HT1080 (cell line): Measurements from ENCODE around the gene ZP3. TPM values are rescaled to one million over a fixed set of nuclear protein-coding genes. Genes with fewer than 3 reads are reported as not detected.
"Not testable (repeated sequence)": the region's sequence is repeated elsewhere in the genome, so short reads cannot be mapped to it uniquely, and the experiment has no call there.

Experiments
- DNase-seq: peaks from one replicate; pipeline ENCODE4 v3.0.0-alpha.2; 2015; ENCODE audit warnings: low read depth
- total RNA-seq: library from RNA; depleted of rRNA; stranded (reverse); fragments of >200 nt; shearing (Covaris generic); gene quantifications from 2 replicates; pipeline ENCODE4 v1.2.3, GENCODE V29; 2014

Gene ZP3
- total RNA-seq, 1 experiment from 2014 or later = 2.5 TPM

DNA sequence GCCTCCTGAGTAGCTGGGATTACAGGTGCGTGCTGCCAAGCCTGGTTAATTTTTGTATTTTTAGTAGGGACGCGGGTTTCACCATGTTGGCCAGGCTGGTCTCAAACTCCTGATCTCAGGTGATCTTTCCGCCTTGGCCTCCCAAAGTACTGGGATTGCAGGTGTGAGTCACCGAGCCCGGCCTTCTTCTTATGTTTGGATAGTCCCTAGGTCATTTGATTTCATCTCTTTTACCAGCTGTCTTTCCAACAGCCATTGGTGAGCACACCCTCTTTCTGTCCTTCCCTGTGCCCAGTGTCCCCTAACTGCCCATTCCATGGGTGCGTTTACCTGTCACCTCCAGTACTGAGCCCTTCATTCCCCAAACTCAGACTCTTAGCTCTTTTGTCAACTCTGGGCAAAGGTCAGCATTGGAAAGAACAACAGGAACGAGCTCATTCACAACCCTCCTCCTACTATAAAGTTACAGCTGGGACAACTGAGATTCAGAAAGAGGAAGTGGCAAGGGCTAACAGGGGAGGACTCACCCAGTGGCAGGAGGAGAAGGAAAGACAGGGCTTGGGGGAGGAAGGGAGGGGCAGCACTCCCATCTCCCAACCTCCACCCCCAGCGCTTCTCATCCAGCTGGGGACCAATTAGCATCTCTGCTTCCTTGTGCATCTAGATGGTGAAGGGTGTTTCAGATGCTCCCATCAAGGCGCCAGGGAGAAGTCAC is 20.8 kb upstream of the ZP3 start:
- no peak for DNase-seq

DNA sequence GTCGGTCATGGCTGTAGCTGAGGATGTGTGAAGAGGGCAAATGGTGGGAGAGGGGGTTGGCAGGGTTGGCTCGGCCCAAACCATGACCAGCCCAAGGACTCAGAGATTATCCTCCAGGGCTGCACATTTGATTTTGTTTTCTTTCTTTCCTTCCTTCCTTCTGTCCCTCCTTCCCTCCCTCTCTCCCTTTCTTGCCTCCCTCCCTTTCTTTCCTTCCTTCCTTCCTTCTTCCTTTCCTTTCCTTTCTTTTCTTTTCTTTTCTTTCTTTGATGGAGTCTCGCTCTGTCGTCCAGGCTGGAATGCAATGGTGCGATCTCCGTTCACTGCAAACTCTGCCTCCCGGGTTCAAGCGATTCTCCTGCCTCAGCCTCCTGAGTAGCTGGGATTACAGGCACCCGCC is 19.0 kb upstream of the ZP3 start:
- DNase-seq = no peak

DNA sequence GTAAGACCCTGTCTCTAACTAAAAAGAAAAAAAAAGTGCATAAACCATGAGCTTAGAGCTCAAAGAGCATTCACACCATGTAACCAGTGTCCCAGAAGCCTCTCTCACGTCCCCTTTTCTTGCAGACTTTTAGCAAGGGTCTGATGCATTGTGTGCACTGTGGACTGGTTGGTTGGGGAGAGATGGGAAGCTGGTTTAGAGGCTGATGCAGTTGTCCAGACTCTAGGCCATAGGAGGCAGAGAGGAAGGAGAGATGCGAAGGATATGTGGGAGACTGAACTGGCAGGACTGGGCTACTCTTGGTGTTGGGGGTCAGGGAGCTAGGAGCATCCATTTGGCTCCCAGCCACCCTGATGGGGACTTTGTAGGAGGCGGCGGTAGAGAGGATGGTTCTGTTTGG is 17.0 kb upstream of the ZP3 start:
- no peak for DNase-seq

DNA sequence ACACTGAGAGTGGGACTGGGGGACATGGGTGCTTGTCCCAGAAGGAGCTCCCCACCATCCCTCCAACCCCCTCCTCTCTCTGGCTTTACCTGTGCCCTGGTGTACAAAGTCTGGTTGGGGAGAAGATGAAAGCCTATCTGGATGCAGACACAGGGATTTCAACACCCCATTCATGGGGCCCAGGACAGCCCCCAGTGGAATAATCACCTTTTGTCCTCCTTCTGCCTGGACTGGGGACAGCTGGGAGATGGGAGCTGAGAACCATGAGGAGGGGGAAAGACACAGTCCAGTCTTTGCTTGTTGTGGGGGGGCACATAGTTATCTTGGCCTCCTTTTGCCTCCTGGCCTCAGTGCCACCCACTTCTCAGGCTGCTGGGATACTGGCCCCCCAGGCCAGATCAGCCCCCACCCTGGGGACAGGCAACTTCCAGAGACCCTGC is 16.6 kb upstream of the ZP3 start:
- no peak for DNase-seq

DNA sequence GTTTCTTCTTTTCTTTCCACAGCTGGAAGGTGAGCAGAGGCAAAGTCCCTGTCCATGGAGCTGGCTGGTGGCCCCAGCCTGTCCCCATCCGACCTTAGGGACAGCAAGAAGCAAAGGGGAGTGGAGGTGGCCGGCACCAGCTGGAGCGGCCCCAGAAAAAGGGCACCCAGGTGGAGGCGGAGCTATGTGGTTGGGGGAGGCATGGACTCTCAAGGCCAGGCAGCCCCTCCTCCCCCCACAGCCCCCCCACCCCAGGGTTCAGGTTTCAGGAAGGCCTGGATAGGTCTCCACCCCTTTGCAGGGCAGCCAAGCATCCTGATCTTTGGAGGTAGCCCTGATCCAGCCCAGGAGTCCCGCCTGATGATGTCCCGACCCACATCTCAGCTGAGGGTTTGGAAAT is 15.2 kb upstream of the ZP3 start, which contains the start of gene SSC4D:
Gene SSC4D, minus strand, starts transcription at position 161 of the 400 bp plus-strand sequence. CDS start 5,258 bp downstream, outside the sequence.
- DNase-seq = no peak

DNA sequence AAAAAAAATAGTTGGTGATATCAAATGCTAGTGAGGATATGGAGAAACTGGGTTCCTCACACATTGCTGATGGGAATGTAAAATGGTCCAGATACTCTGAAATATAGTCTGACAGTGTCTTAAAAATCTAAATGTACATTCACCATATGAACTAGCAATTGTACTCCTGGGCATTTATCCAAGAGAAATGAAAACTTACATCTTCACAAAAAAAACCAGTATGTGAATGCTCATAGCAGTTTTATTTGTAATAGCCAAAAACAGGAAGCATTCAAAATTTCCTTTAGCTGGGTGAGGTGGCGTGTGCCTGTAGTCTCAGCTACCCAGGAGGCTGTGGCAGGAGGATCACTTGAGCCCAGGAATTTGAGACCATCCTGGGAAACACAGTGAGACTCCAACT is 13.1 kb upstream of the ZP3 start:
- DNase-seq = no peak

DNA sequence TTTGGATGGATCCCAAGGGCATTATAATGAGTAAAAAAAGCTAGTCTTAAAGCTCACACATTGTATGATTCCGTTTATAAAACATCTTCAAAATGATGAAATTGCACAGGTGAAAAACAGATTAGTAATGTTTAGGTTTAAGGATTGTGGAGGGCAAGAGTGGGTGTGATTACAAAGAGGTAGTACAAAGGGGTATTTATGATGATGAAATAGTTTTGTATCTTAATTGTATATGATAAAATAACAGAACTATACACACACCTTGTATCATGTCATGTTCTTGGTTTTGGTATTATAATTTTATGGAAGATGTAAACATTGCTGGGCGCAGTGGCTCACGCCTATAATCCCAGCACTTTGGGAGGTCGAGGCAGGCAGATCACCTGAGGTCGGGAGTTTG is 12.5 kb upstream of the ZP3 start:
- no peak for DNase-seq

DNA sequence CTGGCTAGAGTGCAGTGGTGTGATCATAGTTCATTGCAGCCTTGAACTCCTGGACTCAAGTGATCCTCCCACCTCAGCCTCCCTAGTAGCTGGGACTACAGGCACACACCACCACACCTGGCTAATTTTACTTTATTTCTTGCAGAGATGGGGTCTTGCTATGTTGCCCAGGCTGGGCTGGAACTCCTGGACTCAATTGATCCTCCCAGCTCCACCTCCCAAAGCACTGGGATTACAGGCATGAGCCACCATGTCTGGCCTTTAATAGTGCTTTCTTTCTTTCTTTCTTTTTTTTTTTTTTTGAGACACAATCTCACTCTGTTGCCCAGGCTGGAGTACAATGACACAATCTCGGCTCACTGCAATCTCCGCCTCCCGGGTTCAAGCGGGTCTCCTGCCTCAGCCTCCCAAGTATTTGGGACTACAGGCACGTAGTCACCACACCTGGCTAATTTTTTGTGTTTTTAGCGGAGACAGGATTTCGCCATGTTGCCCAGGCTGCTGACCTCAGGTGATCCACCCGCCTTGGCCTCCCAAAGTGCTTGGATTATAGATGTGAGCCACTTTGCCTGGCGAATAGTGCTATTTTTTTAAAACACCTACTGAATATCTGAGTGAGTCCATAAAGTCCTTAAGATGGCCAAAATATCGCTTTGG is 7.0 kb upstream of the ZP3 start:
- DNase-seq = not testable (repeated sequence)

DNA sequence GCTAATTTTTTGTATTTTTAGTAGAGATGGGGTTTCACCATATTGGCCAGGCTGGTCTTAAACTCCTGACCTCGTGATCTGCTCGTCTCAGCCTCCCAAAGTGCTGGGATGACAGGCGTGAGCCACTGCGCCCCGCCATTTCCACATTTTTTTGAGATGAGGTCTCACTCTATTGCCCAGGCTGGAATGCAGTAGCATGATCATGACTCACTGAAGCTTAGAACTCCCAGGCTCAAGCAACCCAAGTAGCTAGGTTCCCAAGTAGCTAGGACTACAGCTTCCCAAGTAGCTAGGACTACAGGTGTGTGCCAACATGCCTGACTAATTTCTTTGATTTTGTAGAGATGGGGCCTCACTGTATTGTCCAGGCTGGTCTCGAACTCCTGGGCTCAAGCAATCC is 3.7 kb upstream of the ZP3 start:
- DNase-seq = peak; percentile 98

DNA sequence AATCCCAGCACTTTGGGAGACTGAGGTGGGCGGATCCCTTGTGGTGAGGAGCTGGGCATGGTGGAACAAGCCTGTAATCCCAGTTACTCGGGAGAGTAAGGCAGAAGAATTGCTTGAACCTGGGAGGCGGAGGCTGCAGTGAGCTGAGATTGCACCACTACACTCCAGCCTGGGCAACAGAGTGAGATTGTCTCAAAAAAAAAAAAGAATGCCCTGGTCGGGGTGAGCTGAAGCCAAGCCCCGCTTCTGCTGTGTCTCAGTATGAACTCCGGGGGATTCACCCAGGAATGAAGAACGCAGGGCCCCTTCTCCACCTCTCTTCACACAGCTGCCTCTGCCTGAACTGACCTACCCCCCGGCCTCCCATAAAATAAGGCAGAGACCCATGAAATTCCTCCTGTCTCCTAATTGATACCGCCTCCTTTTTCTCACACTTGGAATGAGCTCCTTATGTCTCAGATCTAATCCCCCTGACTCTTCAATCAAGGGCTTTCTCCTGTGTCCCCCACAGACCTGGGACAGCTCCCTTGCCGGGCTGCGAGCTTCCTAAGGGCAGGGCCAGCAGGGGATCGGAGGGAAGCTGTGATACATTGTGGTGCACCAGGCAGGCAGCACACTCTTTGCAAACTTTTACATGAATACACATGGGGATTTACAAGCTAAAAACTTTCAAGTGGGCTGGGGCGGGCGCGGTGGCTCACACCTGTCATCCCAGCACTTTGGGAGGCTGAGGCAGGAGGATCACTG is 911 bp upstream of the ZP3 start:
- DNase-seq = no peak

DNA sequence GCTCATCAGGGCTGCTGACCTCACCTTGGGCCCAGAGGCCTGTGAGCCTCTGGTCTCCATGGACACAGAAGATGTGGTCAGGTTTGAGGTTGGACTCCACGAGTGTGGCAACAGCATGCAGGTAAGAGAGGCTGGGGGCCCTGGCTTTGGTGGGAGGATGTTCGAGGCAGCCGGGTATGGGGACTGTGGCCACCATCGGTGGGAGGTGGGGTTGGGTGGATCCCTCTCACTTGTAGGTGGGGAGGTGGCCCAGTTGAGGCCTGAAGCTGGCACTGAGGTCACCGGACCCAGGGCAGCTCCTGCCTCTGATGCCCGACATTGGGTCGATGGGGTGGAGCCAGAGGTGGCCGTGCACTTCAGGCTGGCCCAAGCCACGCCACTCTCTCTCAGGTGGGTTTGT is 406 bp downstream of the ZP3 start:
- DNase-seq = no peak

DNA sequence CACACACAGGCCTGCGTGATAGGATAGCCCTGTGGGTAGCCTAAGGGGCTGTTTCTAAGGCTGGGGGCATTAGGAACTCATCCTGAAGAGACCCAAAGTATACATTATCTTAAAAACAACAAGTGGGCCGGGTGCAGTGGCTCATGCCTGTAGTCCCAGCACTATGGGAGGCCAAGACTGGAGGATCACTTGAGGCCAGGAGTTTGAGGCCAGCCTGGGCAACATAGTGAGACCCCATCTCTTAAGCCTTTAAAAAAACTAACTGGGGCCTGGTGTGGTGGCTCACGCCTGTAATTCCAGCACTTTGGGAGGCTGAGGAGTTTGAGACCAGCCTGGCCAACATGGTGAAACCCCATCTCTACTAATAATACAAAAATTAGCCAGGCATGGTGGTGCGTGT is 808 bp downstream of the ZP3 start:
- DNase-seq = not testable (repeated sequence)

DNA sequence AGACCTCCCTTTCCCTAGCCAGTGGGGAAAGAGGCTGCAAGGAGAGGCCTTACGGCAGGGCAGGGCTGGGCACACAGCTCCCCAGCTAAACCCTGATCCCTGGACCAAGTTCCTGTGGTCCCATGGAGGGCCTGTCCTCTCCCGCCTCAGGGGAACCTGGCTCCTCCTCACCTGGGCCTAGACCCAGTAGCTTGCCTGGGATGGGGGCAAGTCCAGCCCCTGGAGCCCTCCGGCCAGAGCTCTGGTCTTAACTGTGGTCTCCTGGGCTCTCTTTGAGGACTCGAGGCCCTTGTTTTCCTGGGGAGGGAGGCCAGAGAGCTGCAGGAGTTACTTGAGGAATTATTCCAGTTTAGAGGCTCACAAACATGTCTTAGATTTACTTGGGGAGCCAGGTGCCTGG is 1.5 kb downstream of the ZP3 start:
- DNase-seq = no peak

DNA sequence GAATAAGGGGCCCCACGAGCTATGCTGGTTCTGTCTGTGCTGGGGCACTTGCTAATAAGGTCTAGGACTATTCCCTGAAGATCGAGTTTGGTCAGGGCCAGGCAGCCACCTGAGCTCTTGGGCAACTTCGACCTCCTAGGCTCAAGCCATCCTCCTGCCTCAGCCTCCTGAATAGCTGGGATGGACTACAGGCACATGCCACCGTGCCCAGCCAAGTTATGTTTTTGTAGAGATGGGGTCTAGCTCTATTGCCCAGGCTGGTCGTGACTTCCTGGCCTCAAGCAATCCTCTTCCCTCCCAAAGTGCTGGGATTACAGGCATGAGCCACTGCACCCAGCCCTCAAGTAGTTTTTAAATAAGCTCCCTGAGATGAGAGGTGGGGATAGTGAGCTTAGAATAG is 2.9 kb downstream of the ZP3 start:
- DNase-seq = no peak

DNA sequence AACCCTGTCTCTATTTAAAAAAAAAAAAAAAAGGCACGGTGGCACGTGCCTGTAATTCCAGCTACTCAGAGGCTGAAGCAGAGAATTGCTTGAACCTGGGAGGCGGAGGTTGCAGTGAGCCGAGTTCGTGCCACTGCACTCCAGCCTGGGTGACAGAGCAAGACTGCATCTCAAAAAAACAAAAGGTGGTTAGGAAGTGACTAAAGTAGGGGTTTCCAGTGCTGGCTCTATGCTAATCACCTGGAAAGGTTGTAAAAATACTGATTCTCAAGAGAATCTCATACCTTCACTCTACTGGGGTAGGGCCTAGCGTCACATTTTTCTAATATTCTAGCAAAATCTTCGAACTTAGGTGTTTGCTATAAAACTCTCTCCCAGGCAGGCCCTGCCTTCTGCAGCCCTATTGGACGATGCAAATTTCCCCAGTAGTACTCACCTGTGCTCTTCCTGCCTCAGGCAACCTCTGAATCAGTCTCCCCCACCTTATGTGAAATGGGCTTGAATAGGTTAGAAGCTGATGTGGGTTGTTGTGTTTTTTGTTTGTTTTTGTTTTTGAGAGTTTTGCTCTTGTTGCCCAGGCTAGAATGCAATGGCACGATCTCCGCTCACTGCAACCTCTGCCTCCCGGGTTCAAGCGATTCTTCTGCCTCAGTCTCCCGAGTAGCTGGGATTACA is 3.5 kb downstream of the ZP3 start:
- DNase-seq = no peak

DNA sequence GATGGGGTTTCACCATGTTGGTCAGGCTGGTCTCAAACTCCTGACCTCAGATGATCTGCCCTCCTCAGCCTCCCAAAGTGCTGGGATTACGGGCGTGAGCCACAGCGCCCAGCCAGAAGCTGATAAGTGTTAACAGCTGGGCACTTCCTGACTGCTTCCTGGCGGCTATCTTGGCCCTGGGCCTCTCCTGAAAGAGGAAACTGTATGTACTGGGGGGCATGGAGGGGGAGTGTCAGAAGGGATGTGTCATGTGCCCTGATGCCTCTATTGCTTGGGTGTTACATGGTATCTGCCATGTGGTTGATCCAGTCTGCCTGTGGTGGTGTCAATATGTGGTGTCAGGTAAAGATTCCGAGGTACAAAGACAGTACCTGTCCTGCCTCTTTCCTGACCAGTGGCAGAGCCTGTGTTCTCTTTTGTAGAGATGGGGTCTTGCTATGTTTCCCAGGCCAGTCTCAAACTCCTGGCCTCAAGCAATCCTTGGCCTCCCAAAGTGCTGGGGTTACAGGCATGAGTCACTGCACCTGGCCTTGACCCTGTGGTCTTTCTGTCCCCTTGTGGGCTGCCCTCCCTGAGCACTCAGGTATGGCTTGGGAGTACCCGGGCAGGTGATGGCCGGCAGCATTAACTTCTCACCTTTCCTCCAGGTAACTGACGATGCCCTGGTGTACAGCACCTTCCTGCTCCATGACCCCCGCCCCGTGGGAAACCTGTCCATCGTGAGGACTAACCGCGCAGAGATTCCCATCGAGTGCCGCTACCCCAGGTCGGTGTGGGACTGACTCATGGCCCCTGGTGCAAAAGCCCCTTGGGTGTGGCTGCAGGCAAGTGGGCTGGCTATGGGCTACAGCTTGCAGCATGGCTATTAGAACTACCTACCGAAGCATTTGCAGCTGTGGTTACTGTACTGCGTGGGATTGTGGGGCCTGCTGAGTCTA is 4.4 kb downstream of the ZP3 start:
- peak; percentile 56 for DNase-seq

DNA sequence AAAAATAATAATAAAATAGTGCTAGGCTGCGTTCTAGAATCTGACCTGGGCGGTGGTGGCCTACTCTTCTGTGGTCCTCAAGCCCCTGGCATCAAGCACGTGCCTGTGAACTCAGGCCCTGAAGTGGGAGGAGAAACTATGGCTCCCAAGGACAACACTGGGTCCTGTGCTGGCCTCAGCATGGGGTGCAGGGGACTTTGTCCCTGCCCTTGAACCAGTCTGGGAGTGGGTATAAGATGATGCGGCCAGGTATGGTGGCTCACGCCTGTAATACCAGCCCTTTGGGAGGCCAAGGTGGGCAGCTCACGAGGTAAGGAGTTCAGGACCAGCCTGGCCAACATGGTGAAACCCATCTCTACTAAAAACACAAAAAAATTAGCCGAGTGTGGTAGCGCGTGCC is 5.5 kb downstream of the ZP3 start:
- DNase-seq = no peak

DNA sequence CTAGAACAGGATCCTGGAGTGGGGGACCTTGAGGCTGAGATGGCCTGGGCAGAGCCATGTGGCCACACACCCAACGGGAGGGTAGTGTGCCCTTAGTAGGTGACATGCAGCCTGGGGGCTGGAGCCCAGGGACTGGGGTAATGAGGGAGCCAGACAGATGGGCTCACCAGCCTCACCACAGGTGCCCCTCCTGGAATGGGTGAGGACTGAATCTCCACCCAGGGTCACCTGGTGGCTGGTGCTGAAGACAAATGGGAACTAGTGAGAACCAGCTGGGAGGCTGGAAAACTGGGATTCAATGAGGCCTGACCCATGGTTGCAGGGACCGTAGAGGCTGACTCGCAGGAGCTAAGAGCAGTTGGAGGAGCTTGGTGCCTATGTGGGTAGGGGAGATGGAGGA is 6.1 kb downstream of the ZP3 start:
- DNase-seq = no peak

DNA sequence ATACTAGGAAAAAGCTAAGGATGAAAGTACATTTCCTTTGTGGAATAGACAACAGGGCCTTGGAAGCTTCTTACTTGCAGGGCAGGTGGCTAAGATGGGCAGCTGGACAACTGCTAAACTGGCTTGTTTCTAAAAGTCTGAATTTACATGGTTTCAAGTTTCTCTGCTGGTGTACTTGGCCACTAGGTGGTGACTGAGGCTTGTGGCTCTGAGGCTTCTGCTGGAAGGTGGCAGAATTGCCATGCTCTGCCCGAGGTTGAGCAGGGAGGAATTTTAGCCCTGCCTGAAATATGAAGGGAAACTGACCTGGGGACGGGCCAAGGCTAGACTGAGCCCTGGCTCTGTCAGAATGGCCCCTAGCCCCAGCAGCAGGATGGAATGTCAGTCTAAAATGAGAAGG is 13.1 kb downstream of the ZP3 start:
- DNase-seq = peak; percentile 83

DNA sequence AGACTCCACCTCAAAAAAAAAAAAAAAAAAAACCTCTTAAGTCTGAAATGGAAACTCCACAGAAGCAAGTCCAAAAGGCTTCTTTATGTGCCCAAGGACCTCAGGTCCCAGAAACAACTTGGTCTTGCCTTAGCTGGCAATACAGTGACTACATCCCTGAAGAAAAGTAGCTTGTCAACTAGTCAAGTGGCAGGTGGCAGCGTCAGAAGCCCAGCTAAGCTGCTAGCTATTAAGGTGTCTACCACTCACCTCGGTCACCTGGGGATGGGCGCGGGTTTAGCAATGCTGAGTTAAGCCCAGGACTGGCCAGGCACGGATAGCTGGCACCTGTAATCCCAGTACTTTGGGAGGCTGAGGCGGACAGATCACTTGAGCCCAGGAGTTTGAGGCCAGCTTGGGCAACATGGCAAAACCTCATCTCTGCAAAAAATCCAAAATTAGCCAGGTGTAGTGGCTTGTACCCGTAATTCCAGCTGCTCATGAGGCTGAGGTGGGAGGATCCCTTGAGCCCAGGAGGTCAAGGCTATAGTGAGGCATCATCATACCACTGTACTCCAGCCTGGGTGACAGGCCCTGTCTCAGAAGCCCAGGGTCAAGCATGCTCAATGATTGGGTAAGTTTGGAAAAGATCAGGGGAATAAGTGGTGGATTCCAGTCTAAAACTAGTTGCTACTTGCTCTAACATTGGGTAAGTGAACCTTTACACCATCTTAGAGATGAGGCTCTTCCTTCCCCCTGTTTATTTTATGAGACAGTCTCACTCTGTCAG is 14.6 kb downstream of the ZP3 start:
- DNase-seq = not testable (repeated sequence)
